Keratinocyte (primary cell): ENCODE measurements around the gene ZNF521. TPM values are rescaled to one million over a fixed set of nuclear protein-coding genes. Genes with fewer than 3 reads are reported as not detected.

Source experiments
- DNase-seq: peaks from one replicate; pipeline ENCODE4 v3.0.0-alpha.2; 2011; ENCODE audit warnings: low read depth, missing footprints, low spot score
- FAIRE-seq: peaks from 2 replicates; lab custom pipeline; 2011; peaks lifted over from hg19 to GRCh38; lab: Jason Lieb, UNC
- H2AFZ ChIP-seq: 2 replicates; pipeline ENCODE4 v1.6.0; 2012; ENCODE audit warnings: low read length, control low read depth, inconsistent platforms; ENCODE audit not compliant: control insufficient read depth
- H3K27ac ChIP-seq: 2 replicates; pipeline ENCODE4 v1.5.1; 2011; ENCODE audit warnings: low read length; ENCODE audit not compliant: control insufficient read depth, insufficient read depth
- H3K27me3 ChIP-seq: 3 replicates; pipeline ENCODE4 v1.6.0; 2011; ENCODE audit warnings: low read length; ENCODE audit not compliant: control insufficient read depth, insufficient read depth; ENCODE audit errors: extremely low read depth
- H3K36me3 ChIP-seq, 2 experiments: 2 replicates in 1 of 2; 3 replicates in 1 of 2; pipeline ENCODE4 v1.5.1; 2011; ENCODE audit warnings: low read length in 2 of 2, mild to moderate bottlenecking in 1 of 2; ENCODE audit not compliant: control insufficient read depth in 2 of 2, insufficient read depth in 2 of 2; ENCODE audit errors: extremely low read depth in 1 of 2
- H3K4me1 ChIP-seq: 3 replicates; pipeline ENCODE4 v1.5.1; 2011; ENCODE audit warnings: low read length; ENCODE audit not compliant: control insufficient read depth, insufficient read depth; ENCODE audit errors: extremely low read depth
- H3K4me2 ChIP-seq: 3 replicates; pipeline ENCODE4 v1.6.0; 2011; ENCODE audit warnings: low read depth, low read length; ENCODE audit not compliant: control insufficient read depth, insufficient read depth; ENCODE audit errors: extremely low read depth
- H3K4me3 ChIP-seq, 3 experiments: fragments of 200-600 bp in 1 of 3; sonication (generic) in 1 of 3; 2 replicates in 2 of 3; 3 replicates in 1 of 3; pipeline ENCODE4 v1.5.1; 2011 to 2016; ENCODE audit warnings: low read length in 3 of 3, mild to moderate bottlenecking in 3 of 3, control low read depth in 2 of 3, inconsistent platforms in 1 of 3, low read depth in 1 of 3, mixed read lengths in 1 of 3, mixed run types in 1 of 3, moderate library complexity in 1 of 3; ENCODE audit not compliant: control insufficient read depth in 2 of 3, insufficient read depth in 2 of 3; ENCODE audit errors: extremely low read depth in 1 of 3
- H3K79me2 ChIP-seq: 2 replicates; pipeline ENCODE4 v1.6.0; 2012; ENCODE audit warnings: low read length; ENCODE audit not compliant: control insufficient read depth, insufficient read depth
- H3K9ac ChIP-seq: 3 replicates; pipeline ENCODE4 v1.6.0; 2011; ENCODE audit warnings: low read length; ENCODE audit not compliant: control insufficient read depth, insufficient read depth; ENCODE audit errors: extremely low read depth
- H3K9me1 ChIP-seq: 3 replicates; pipeline ENCODE4 v1.6.0; 2011; ENCODE audit warnings: low read length; ENCODE audit not compliant: control insufficient read depth, insufficient read depth; ENCODE audit errors: extremely low read depth
- H3K9me3 ChIP-seq: 2 replicates; pipeline ENCODE4 v1.5.1; 2012; ENCODE audit warnings: low read depth, low read length; ENCODE audit not compliant: control insufficient read depth
- H4K20me1 ChIP-seq: 3 replicates; pipeline ENCODE4 v1.6.0; 2011; ENCODE audit warnings: low read length; ENCODE audit not compliant: control insufficient read depth, insufficient read depth; ENCODE audit errors: extremely low read depth
- CTCF ChIP-seq, 3 experiments: IDR thresholded peaks in 1 of 3; conservative IDR thresholded peaks in 1 of 3; optimal IDR thresholded peaks in 1 of 3; 2 replicates in 2 of 3; 3 replicates in 1 of 3; pipeline versions ENCODE3 to v1.5.1; 2011; ENCODE audit warnings: low read length in 3 of 3, mild to moderate bottlenecking in 3 of 3, moderate library complexity in 2 of 3, control low read depth in 1 of 3, inconsistent platforms in 1 of 3; ENCODE audit not compliant: insufficient read depth in 2 of 3; ENCODE audit errors: extremely low read depth in 1 of 3
- EZH2 ChIP-seq: IDR thresholded peaks from one replicate; pipeline ENCODE4 v1.6.1; 2012; ENCODE audit warnings: inconsistent platforms, mild to moderate bottlenecking, low read length, moderate library complexity
- dilution Hi-C: fragments of 300-500 bp; cut with MboI; formaldehyde crosslinking; loops from one replicate; pipeline ENCODE4 v1.7.0; 2020; ENCODE audit warnings: low sequenced_read_pairs; ENCODE audit not compliant: extremely low pct_ligation_motif_present
- polyA plus RNA-seq, 5 experiments: library from polyadenylated mRNA; depleted of rRNA in 3 of 5; stranded (reverse) in 3 of 5; stranded (forward) in 1 of 5; unstranded in 1 of 5; fragments of >200 nt; gene quantifications; 1 replicate in 1 of 5; 2 replicates in 3 of 5; 3 replicates in 1 of 5; pipeline versions ENCODE4 v1.2.1 to v1.2.3, GENCODE V29; 2011 to 2012; ENCODE audit warnings: missing spikeins in 2 of 5, low read depth in 1 of 5, low replicate concordance in 1 of 5

Gene ZNF521
- polyA plus RNA-seq, 1 donor (not counting 4 experiments of a cell fraction or from before 2014, with no cell fraction given), result 0.07 TPM

- TF ChIP-seq CTCF (optimal IDR thresholded peaks at IDR 0.05 in 1 of 3, IDR thresholded peaks at IDR 0.05 in 1 of 3, conservative IDR thresholded peaks at IDR 0.05 in 1 of 3; ENCODE audit: extremely low read depth in 1 of 3, insufficient read depth in 2 of 3, low read length in 3 of 3) (no peak), EZH2 (no peak)
- Histone ChIP-seq H3K9ac (no peak overlapping the region), H3K36me3 (no peaks in the 10 kb centered on the region), H3K27me3 (no peaks in the 10 kb centered on the region), H3K4me1 (no peaks in the 10 kb centered on the region), H3K9me1 (no peaks in the 10 kb centered on the region), H2AFZ (no peak overlapping the region), H3K9me3 (no peaks in the 10 kb centered on the region), H3K4me2 (no peak overlapping the region), H3K79me2 (no peaks in the 10 kb centered on the region), H4K20me1 (no peaks in the 10 kb centered on the region), H3K4me3 (no peak overlapping the region), H3K27ac (no peak overlapping the region)
- FAIRE-seq, result no peak
- dilution Hi-C loops, result no loop called here
- no peak for DNase-seq
Measured at GRCh38 chr18:25181993-25182392, 170.0 kb downstream of the ZNF521 start.

- TF ChIP-seq CTCF (optimal IDR thresholded peaks at IDR 0.05 in 1 of 3, IDR thresholded peaks at IDR 0.05 in 1 of 3, conservative IDR thresholded peaks at IDR 0.05 in 1 of 3; ENCODE audit: extremely low read depth in 1 of 3, insufficient read depth in 2 of 3, low read length in 3 of 3) (no peak), EZH2 (no peak)
- dilution Hi-C loops, result no loop called here
- DNase-seq (no peak), FAIRE-seq (no peak)
- Histone ChIP-seq H3K79me2 (no peaks in the 10 kb centered on the region), H3K4me1 (no peaks in the 10 kb centered on the region), H3K4me2 (no peak overlapping the region), H3K4me3 (no peak overlapping the region), H3K9me1 (no peaks in the 10 kb centered on the region), H3K27me3 (no peaks in the 10 kb centered on the region), H3K36me3 (no peaks in the 10 kb centered on the region), H4K20me1 (no peaks in the 10 kb centered on the region), H3K9me3 (no peaks in the 10 kb centered on the region), H2AFZ (no peak overlapping the region), H3K27ac (no peak overlapping the region), H3K9ac (no peak overlapping the region)
Measured at GRCh38 chr18:25181581-25181980, 170.4 kb downstream of the ZNF521 start.
